Glutamatergic neuron (in vitro differentiated cells): ENCODE measurements around the gene TNFRSF25. TPM values are rescaled to one million over a fixed set of nuclear protein-coding genes. Genes with fewer than 3 reads are reported as not detected.

Experiments
- DNase-seq: peaks from one replicate; pipeline ENCODE4 v3.0.0; 2022
- H3K27ac Mint-ChIP-seq: one replicate; pipeline ENCODE4 v1.8.0; 2020; ENCODE audit warnings: mild to moderate bottlenecking, mixed read lengths, inconsistent platforms; ENCODE audit not compliant: unreplicated experiment
- H3K27me3 Mint-ChIP-seq: one replicate; pipeline ENCODE4 v1.8.0; 2020; ENCODE audit warnings: mild to moderate bottlenecking, moderate library complexity, mixed read lengths, inconsistent platforms; ENCODE audit not compliant: unreplicated experiment
- H3K36me3 Mint-ChIP-seq: one replicate; pipeline ENCODE4 v1.8.0; 2020; ENCODE audit warnings: mild to moderate bottlenecking, mixed read lengths, inconsistent platforms; ENCODE audit not compliant: unreplicated experiment
- H3K4me1 Mint-ChIP-seq: one replicate; pipeline ENCODE4 v1.8.0; 2020; ENCODE audit warnings: mild to moderate bottlenecking, low read depth, mixed read lengths, inconsistent platforms; ENCODE audit not compliant: unreplicated experiment
- H3K4me3 Mint-ChIP-seq: one replicate; pipeline ENCODE4 v1.8.0; 2020; ENCODE audit warnings: mild to moderate bottlenecking, mixed read lengths, inconsistent platforms; ENCODE audit not compliant: unreplicated experiment
- H3K9me3 Mint-ChIP-seq: one replicate; pipeline ENCODE4 v1.8.0; 2020; ENCODE audit warnings: mild to moderate bottlenecking, moderate library complexity, mixed read lengths, inconsistent platforms; ENCODE audit not compliant: unreplicated experiment
- CTCF ChIP-seq: fragments of 200-600 bp; sonication (generic); IDR thresholded peaks from one replicate; pipeline ENCODE4 v1.5.0; 2021; ENCODE audit not compliant: partially characterized antibody, unreplicated experiment
- total RNA-seq: library from RNA; stranded (reverse); fragmentation: NEBNext Ultra II Directional; extraction: Animal tissue kit (Norgen Biotek cat#: 25700); gene quantifications from one replicate; pipeline ENCODE4 v1.2.1, GENCODE V29; 2021; ENCODE audit not compliant: unreplicated experiment

The TNFRSF25 gene
- total RNA-seq, 1 donor from 2014 or later = 47.5 TPM

- Mint-ChIP-seq H3K4me3 (no peak overlapping the region), H3K27me3 (no peaks in the 10 kb centered on the region), H3K36me3 (no peaks in the 10 kb centered on the region), H3K9me3 (no peaks in the 10 kb centered on the region), H3K27ac (no peak overlapping the region), H3K4me1 (peaks cover 4% of the 10 kb centered on the region)
- DNase-seq = no peak
- TF ChIP-seq CTCF = no peak
These were observed 10.5 kb upstream of the TNFRSF25 start for GRCh38 chr1:6476483-6476882.

GRCh38 chr1:6475381-6476133 lies 9.6 kb upstream of the TNFRSF25 start:
- DNase-seq = peak; percentile 79
- Mint-ChIP-seq H3K27me3 (no peaks in the 10 kb centered on the region), H3K4me3 (no peak overlapping the region), H3K4me1 (peaks cover 4% of the 10 kb centered on the region), H3K36me3 (no peaks in the 10 kb centered on the region), H3K9me3 (no peaks in the 10 kb centered on the region), H3K27ac (no peak overlapping the region)
- peak; percentile 96 for TF ChIP-seq CTCF

GRCh38 chr1:6474815-6475282 lies 8.9 kb upstream of the TNFRSF25 start:
- peaks cover under 1% of the 10 kb centered on the region for H3K27me3 Mint-ChIP-seq
- H3K27ac Mint-ChIP-seq = no peak overlapping the region
- peaks cover 4% of the 10 kb centered on the region for H3K4me1 Mint-ChIP-seq
- DNase-seq = no peak
- no peak for TF ChIP-seq CTCF
- H3K9me3 Mint-ChIP-seq = no peaks in the 10 kb centered on the region
- H3K4me3 Mint-ChIP-seq = no peak overlapping the region
- no peaks in the 10 kb centered on the region for H3K36me3 Mint-ChIP-seq

GRCh38 chr1:6473974-6474814 lies 8.2 kb upstream of the TNFRSF25 start:
- DNase-seq = no peak
- Mint-ChIP-seq H3K27me3 (peaks cover 6% of the 10 kb centered on the region), H3K27ac (no peak overlapping the region), H3K4me3 (no peak overlapping the region), H3K9me3 (no peaks in the 10 kb centered on the region), H3K36me3 (no peaks in the 10 kb centered on the region), H3K4me1 (peaks cover 4% of the 10 kb centered on the region)
- TF ChIP-seq CTCF = no peak
